Testis (tissue), 3 donors: ENCODE measurements around the gene FTSJ3. TPM values are rescaled to one million over a fixed set of nuclear protein-coding genes. Genes with fewer than 3 reads are reported as not detected.

Experiments
- DNase-seq: peaks from one replicate; pipeline ENCODE4 v3.0.0-alpha.2; 2019
- H3K27ac ChIP-seq, 2 donors: fragments of 200-600 bp; sonication (generic); one replicate each; pipeline ENCODE4 v1.5.1; 2019
- H3K27me3 ChIP-seq: fragments of 200-600 bp; sonication (generic); one replicate; pipeline ENCODE4 v1.5.1; 2019
- H3K36me3 ChIP-seq: fragments of 200-600 bp; sonication (generic); one replicate; pipeline ENCODE4 v1.5.1; 2017; ENCODE audit warnings: low read depth; ENCODE audit errors: missing control alignments
- H3K4me1 ChIP-seq: fragments of 200-600 bp; sonication (generic); one replicate; pipeline ENCODE4 v1.5.1; 2019
- H3K4me3 ChIP-seq, 2 donors: fragments of 200-600 bp; sonication (generic); one replicate each; pipeline ENCODE4 v1.5.1; 2017 to 2019
- H3K9me3 ChIP-seq: fragments of 200-600 bp; sonication (generic); one replicate; pipeline ENCODE4 v1.5.1; 2017
- CTCF ChIP-seq, 3 experiments: fragments of 450-650 bp in 2 of 3; fragments of 200-600 bp in 1 of 3; sonication (generic) in 1 of 3; IDR thresholded peaks; one replicate each; pipeline ENCODE4 v1.5.1; 2016 to 2019; ENCODE audit warnings: antibody characterized with exemption in 3 of 3, mild to moderate bottlenecking in 2 of 3, moderate library complexity in 1 of 3
- POLR2A ChIP-seq: fragments of 450-650 bp; IDR thresholded peaks from one replicate; pipeline ENCODE4 v1.6.1; 2017; ENCODE audit warnings: antibody characterized with exemption, mild to moderate bottlenecking, moderate library complexity
- WGBS, 2 donors: methylation state at CpG; one replicate each; pipeline ENCODE4 v1.1.5; 2018; 5-methylcytosine and 5-hydroxymethylcytosine counted together
- intact Hi-C: fragments of 100-400 bp; cut with DNase I; formaldehyde crosslinking; loops from one replicate; pipeline ENCODE4 v1.15.1; 2023; ENCODE audit warnings: low total_unique reads
- polyA plus RNA-seq: library from polyadenylated mRNA; stranded (reverse); fragments of 350-450 nt; fragmentation: Illumina TruSeq; extraction: RNeasy Lipid Tissue Mini Kit (QIAGEN cat#74804); gene quantifications from one replicate; pipeline ENCODE4 v1.2.3, GENCODE V29; 2014; ENCODE audit warnings: low read depth, low replicate concordance; ENCODE audit not compliant: insufficient read depth
- total RNA-seq, 2 donors: library from RNA; depleted of rRNA; stranded (reverse); fragments of >200 nt; gene quantifications; one replicate each; pipeline ENCODE4 v1.2.3, GENCODE V29; 2016

FTSJ3 gene
- total and polyA plus RNA-seq, 3 donors from 2014 or later = 39.9 to 59.7 (median 47.2) TPM

- TF ChIP-seq CTCF (IDR thresholded peaks at IDR 0.05) = no peak
- no peak for TF ChIP-seq POLR2A
- Histone ChIP-seq H3K27ac (peak overlapping the region; percentile 97 to 99), H3K4me1 (peaks cover 19% of the 10 kb centered on the region), H3K9me3 (no peaks in the 10 kb centered on the region), H3K36me3 (no peaks in the 10 kb centered on the region), H3K27me3 (no peaks in the 10 kb centered on the region), H3K4me3 (peak overlapping the region; percentile 78 to 99)
- intact Hi-C loops = loop anchor here (10.0 kb wide), 1 partner anchor 52 kb away; the partner anchor contains the start of genes FTSJ3 and PSMC5
- WGBS, 2 donors = 2 to 3% methylated on average over 7 of the region's 7 CpGs
- peak; percentile 25 for DNase-seq
These were observed 54.6 kb downstream of the FTSJ3 start for GRCh38 chr17:63772801-63773271.

Other genes with a start within 250 kb of the FTSJ3 start
- 10 to 100 TPM; 19.2 to 22.3 TPM for gene TACO1, start 226.8 kb downstream of the FTSJ3 start, total RNA-seq
- gene TACO1, start 226.8 kb downstream of the FTSJ3 start, polyA plus RNA-seq = 28.0 TPM
- gene MAP3K3, start 205.2 kb downstream of the FTSJ3 start, total RNA-seq = 10 to 100 TPM; 57.5 to 57.7 TPM
- gene MAP3K3, start 205.2 kb downstream of the FTSJ3 start, polyA plus RNA-seq = 46.0 TPM
- gene LIMD2, start 127.5 kb downstream of the FTSJ3 start, total RNA-seq = 10 to 100 TPM; 21.9 to 22.9 TPM
- gene LIMD2, start 127.5 kb downstream of the FTSJ3 start, polyA plus RNA-seq = 22.8 TPM
- gene STRADA, start 85.9 kb downstream of the FTSJ3 start, total RNA-seq = 10 to 100 TPM; 55.3 to 78.7 TPM
- gene STRADA, start 85.9 kb downstream of the FTSJ3 start, polyA plus RNA-seq = 142 TPM
- 10 to 100 TPM; 65.7 to 68.0 TPM for gene CCDC47, start 54.1 kb downstream of the FTSJ3 start, total RNA-seq
- gene CCDC47, start 54.1 kb downstream of the FTSJ3 start, polyA plus RNA-seq = 52.4 TPM
- 100 to 1,000 TPM; 173 to 203 TPM for gene DDX42, start 53.5 kb downstream of the FTSJ3 start, total RNA-seq
- 124 TPM for gene DDX42, start 53.5 kb downstream of the FTSJ3 start, polyA plus RNA-seq
- 100 to 1,000 TPM; 121 to 145 TPM for gene PSMC5, start 232 bp downstream of the FTSJ3 start, total RNA-seq
- 269 TPM for gene PSMC5, start 232 bp downstream of the FTSJ3 start, polyA plus RNA-seq
- gene SMARCD2, start 15.0 kb upstream of the FTSJ3 start, total RNA-seq = 100 to 1,000 TPM; 121 to 122 TPM
- gene SMARCD2, start 15.0 kb upstream of the FTSJ3 start, polyA plus RNA-seq = 95.2 TPM
- under 1 TPM in 1 of 2 donors, not detected in 1; 0.47 TPM for gene CSH2, start 46.0 kb upstream of the FTSJ3 start, total RNA-seq
- not detected for gene CSH2, start 46.0 kb upstream of the FTSJ3 start, polyA plus RNA-seq
- gene GH2, start 54.3 kb upstream of the FTSJ3 start, total RNA-seq = under 1 TPM in 1 of 2 donors, not detected in 1; 0.62 TPM
- gene GH2, start 54.3 kb upstream of the FTSJ3 start, polyA plus RNA-seq = not detected
- gene CSH1, start 68.9 kb upstream of the FTSJ3 start, total RNA-seq = 1 to 10 TPM in 1 of 2 donors, under 1 TPM in 1; 0.71 to 1.2 TPM
- gene CSH1, start 68.9 kb upstream of the FTSJ3 start, polyA plus RNA-seq = not detected
- gene CSHL1, start 83.6 kb upstream of the FTSJ3 start, total RNA-seq = not detected
- gene CSHL1, start 83.6 kb upstream of the FTSJ3 start, polyA plus RNA-seq = not detected
- gene GH1, start 91.2 kb upstream of the FTSJ3 start, total RNA-seq = under 1 TPM in 1 of 2 donors, not detected in 1; 0.43 TPM
- gene GH1, start 91.2 kb upstream of the FTSJ3 start, polyA plus RNA-seq = not detected
- gene CD79B, start 104.7 kb upstream of the FTSJ3 start, total RNA-seq = under 1 TPM; 0.62 to 0.87 TPM
- 4.3 TPM for gene CD79B, start 104.7 kb upstream of the FTSJ3 start, polyA plus RNA-seq
- gene SCN4A, start 145.3 kb upstream of the FTSJ3 start, total RNA-seq = 1 to 10 TPM; 2.3 to 2.8 TPM
- gene SCN4A, start 145.3 kb upstream of the FTSJ3 start, polyA plus RNA-seq = 2.0 TPM
- 10 to 100 TPM in 1 of 2 donors, 1 to 10 TPM in 1; 8.6 to 12.2 TPM for gene PRR29, start 170.7 kb upstream of the FTSJ3 start, total RNA-seq
- gene PRR29, start 170.7 kb upstream of the FTSJ3 start, polyA plus RNA-seq = 21.8 TPM
- gene ICAM2, start 193.0 kb upstream of the FTSJ3 start, total RNA-seq = 10 to 100 TPM in 1 of 2 donors, 1 to 10 TPM in 1; 5.2 to 11.3 TPM
- 12.1 TPM for gene ICAM2, start 193.0 kb upstream of the FTSJ3 start, polyA plus RNA-seq